SK-N-MC (cell line): ENCODE data around the gene PTPRM.

ENCODE experiments used
- EZH2 ChIP-seq: fragments of 200-600 bp; sonication (generic); IDR thresholded peaks from one replicate; pipeline ENCODE4 v1.6.1; 2017; ENCODE audit warnings: antibody characterized with exemption
- FOXP2 ChIP-seq: optimal IDR thresholded peaks from 2 replicates; pipeline ENCODE3; 2011; ENCODE audit warnings: mild to moderate bottlenecking, moderate library complexity; ENCODE audit not compliant: insufficient read depth; ENCODE audit errors: extremely low read length, control extremely low read depth
- POLR2AphosphoS5 ChIP-seq: IDR thresholded peaks from 2 replicates; pipeline ENCODE4 v1.6.1; 2012; ENCODE audit warnings: mild to moderate bottlenecking, low read depth, low read length, borderline replicate concordance

GRCh38 chr18:8133032-8133431, 565.9 kb downstream of the PTPRM start:
- TF ChIP-seq POLR2AphosphoS5 (no peak), EZH2 (no peak), FOXP2 (no peak)
